ENCODE data around the gene KRT2.

GRCh38 chr12:52656616-52657015, 4.6 kb upstream of the KRT2 start:
- TF ChIP-seq POLR2AphosphoS5 (IDR thresholded peaks at IDR 0.05) (no peak), CTCF (IDR thresholded peaks at IDR 0.05) (no peak), POLR2A (IDR thresholded peaks at IDR 0.05) (no peak), EP300 (IDR thresholded peaks at IDR 0.05) (no peak)
